ENCODE measurements around the gene CSF2.
"Not testable (repeated sequence)": the region's sequence is repeated elsewhere in the genome, so short reads cannot be mapped to it uniquely, and the experiment has no call there.

The CSF2 gene

DNA sequence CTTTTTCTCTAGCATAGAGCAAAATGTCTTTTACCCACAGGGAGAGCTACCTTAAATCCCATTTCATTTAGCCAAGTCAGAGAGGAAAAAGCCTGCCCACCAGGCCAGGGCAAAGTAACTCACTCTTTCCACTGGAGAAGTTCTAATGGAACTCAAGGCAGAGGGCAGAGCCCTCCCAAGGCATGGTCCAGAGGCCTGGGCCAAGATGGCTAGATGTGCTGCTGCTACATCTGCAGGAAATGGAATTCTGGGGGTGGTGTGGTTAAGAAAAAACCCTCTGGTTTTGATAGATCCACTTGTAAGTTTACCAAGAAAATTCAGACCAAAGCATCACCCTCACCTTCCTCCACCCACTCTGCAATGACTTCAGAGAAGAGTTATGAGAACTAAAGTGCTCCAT, 37.3 kb downstream of the CSF2 start:
- DNase-seq (ENCODE audit: low read depth), result no peak

DNA sequence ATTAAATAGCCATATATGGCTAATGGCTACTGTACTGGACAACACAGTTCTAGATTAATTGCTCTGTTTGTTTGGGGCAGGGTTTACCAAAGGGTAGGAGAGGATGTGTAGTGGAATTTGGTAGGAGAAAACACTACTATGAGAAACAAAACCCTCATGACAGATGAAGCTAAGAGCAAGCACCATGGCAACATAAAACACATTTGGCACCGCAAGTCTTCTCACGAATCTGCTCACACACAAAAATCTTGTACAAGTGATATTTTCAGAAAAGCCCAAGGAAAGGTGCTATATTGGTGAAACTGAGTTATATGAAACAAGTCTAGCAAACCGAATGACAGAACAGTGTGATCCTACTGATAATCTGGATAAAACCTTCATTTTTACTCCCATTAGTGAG, 38.5 kb downstream of the CSF2 start:
- no peak for DNase-seq (ENCODE audit: low read depth)

DNA sequence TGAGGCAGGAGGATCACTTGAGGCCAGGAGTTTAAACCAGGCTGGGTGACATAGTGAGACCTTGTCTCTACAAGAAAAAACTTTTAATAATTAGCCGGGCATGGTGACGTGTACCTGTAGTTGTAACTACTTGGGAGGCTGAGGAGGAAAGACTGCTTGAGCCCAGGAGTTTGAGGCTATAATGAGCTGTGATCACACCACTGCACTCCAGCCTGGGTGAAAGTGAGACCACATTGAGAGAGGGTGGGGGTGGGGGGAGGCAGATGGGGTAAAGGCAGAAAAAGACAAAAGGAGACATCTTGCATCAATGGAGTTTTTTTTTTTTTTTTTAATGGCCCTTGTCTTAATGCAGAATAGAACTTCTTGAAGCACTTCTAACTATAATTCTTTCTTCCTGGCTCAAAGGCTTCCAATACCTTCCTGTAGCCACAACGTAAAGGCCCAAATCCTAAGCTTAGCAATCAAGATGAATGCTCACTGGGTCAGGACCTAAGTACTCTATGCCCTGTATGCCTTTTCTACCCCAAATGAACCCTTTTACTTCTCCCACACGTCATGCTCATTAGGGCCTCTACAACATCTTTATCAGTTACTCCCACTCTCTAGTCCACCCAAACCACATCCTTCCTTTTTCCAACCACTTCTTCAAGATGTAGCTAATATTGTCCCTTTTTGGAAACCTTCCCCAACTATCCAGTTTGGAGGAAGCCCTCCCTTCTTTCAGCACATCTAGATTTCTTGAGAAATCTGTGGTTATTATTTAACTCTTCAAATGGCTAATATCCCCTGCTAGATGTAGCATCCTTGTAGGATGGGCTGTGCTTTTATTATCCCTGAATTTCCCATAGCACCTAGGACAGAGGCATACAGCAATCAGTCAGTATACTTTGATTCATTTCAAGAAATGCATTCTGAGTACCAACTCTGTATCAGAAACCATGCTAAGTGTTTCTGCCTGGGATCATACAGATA, 40.8 kb downstream of the CSF2 start:
- DNase-seq (ENCODE audit: low read depth), result no peak

DNA sequence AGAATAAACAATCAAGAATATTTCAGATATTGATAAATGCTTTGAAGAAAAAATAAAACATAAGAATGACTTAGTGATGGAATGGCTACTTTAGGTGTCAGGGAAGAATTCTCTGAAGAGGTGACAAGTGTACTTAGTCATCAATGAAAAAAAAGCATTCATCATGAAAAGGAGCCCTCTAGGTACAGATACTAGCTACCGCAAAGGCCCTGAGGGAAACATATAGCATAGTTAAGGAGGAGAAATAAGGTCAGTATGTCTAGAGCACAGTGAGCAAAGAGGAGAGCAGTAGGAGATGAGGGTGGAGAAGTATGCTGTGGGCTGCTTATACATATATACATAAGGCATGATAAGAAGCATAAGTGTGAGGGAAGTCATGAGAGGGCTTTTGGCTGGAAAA, 41.8 kb downstream of the CSF2 start:
- DNase-seq (ENCODE audit: low read depth), result no peak

DNA sequence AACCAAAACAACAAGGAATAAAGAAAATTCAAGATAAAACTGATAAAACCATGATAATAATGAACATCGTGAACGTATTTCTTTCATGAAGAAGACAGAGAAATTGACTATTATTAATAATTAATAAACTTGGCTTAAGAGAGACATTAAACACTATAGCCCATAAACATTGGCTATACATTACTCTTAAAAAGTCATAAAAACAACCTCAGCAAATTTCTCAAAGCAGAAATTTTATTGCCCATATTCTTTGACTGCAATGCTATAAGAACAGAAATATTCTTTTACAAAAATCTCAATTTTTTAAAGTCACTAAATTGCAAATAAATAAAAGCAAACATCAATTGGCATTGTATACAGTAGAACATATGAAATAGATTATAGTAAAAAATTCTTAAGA, 42.5 kb downstream of the CSF2 start:
- DNase-seq (ENCODE audit: low read depth), result no peak

DNA sequence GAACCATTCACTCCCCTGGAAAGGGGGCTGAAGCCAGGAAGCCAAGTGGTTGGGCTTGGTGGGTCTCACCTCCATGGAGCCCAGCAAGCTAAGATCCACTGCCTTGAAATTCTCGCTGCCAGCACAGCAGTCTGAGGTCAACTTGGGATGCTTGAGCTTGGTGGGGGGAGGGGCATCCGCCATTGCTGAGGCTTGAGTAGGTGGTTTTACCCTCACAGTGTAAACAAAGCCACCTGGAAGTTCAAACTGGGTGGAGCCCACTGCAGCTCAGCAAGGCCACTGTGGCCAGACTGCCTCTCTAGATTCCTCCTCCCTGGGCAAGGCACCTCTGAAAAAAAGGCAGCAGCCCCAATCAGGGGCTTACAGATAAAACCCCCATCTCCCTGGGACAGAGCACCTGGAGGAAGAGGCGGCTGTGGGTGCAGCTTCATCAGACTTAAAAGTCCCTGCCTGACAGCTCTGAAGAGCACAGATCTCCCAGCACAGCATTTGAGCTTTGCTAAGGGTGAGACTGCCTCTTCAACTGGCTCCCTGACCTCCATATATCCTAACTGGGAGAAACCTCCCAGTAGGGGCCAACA, 43.4 kb downstream of the CSF2 start:
- not testable (repeated sequence) for DNase-seq (ENCODE audit: low read depth)

DNA sequence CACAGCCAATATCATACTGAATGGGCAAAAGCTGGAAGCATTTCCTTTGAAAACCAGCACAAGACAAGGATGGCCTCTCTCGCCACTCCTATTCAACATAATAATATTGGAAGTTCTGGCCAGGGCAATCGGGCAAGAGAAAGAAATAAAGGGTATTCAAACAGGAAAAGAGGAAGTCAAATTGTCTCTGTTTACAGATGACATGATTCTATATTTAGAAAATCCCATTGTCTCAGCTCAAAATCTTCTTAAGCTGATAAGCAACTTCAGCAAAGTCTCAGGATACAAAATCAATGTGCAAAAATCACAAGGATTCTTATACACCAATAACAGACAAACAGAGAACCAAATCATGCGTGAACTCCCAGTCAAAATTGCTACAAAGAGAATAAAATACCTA, 47.1 kb downstream of the CSF2 start:
- not testable (repeated sequence) for DNase-seq (ENCODE audit: low read depth)

DNA sequence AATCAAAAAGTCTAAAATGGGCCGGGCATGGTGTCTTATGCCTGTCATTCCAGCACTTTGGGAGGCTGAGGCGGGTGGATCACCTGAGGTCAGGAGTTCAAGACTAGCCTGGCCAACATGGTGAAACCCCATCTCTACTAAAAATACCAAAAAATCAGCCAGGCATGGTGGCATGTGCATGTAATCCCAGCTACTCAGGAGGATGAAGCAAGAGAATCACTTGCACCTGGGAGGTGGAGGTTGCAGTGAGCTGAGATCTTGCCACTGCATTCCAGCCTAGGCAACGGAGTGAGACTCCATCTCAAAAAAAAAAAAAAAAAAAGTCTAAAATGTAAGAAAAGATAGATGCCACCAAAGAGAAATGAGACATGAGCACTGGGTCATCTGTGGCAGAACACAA, 49.4 kb downstream of the CSF2 start:
- not testable (repeated sequence) for DNase-seq (ENCODE audit: low read depth)

DNA sequence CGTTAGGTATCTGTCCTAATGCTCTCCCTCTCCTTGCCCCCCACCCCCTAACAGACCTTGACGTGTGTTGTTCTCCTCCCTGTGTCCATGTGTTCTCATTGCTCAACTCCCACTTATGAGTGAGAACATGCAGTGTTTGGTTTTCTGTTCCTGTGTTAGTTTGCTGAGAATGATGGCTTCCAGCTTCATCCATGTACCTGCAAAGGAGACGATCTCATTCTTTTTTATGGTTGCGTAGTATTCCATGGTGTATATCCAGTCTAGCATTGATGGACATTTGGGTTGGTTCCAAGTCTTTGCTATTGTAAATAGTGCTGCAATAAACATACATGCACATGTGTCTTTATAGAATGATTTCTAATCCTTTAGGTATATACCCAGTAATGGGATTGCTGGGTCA, 50.0 kb downstream of the CSF2 start:
- not testable (repeated sequence) for DNase-seq (ENCODE audit: low read depth)

Measured in fibroblast of gingiva (primary cell).